GM21360 (cell line): ENCODE measurements around the gene CBLB.

Experiments used
- ATAC-seq: cut with Tn5 transposase; IDR thresholded peaks from one replicate; pipeline ENCODE4 v1.9.1; 2021; ENCODE audit warnings: mild to moderate bottlenecking, moderate library complexity; ENCODE audit not compliant: unreplicated experiment

CBLB gene

GRCh38 chr3:105719791-105720190 is 149.0 kb downstream of the CBLB start:
- ATAC-seq, result no peak

GRCh38 chr3:105715372-105715771 is 153.4 kb downstream of the CBLB start:
- ATAC-seq, result no peak

- ATAC-seq, result no peak
Observed at GRCh38 chr3:105714453-105714852, 154.4 kb downstream of the CBLB start.

GRCh38 chr3:105708980-105709379 is 159.8 kb downstream of the CBLB start:
- ATAC-seq, result no peak

GRCh38 chr3:105707009-105707408 is 161.8 kb downstream of the CBLB start:
- no peak for ATAC-seq

GRCh38 chr3:105704726-105705410 is 163.9 kb downstream of the CBLB start:
- ATAC-seq, result no peak

- ATAC-seq, result no peak
Observed at GRCh38 chr3:105700575-105700974, 168.2 kb downstream of the CBLB start.

GRCh38 chr3:105691633-105692032 is 177.2 kb downstream of the CBLB start:
- no peak for ATAC-seq

- ATAC-seq, result no peak
Observed at GRCh38 chr3:105691053-105691452, 177.8 kb downstream of the CBLB start.

- no peak for ATAC-seq
Observed at GRCh38 chr3:105688821-105689220, 180.0 kb downstream of the CBLB start.

- no peak for ATAC-seq
Observed at GRCh38 chr3:105686278-105686897, 182.4 kb downstream of the CBLB start.

- no peak for ATAC-seq
Observed at GRCh38 chr3:105679951-105680350, 188.9 kb downstream of the CBLB start.

- ATAC-seq, result no peak
Observed at GRCh38 chr3:105678017-105678416, 190.8 kb downstream of the CBLB start.

GRCh38 chr3:105676621-105677300 is 192.1 kb downstream of the CBLB start:
- no peak for ATAC-seq

- no peak for ATAC-seq
Observed at GRCh38 chr3:105674437-105675065, 194.3 kb downstream of the CBLB start.

GRCh38 chr3:105672996-105673395 is 195.8 kb downstream of the CBLB start:
- ATAC-seq, result no peak

- no peak for ATAC-seq
Observed at GRCh38 chr3:105662306-105662705, 206.5 kb downstream of the CBLB start.

- no peak for ATAC-seq
Observed at GRCh38 chr3:105661461-105661860, 207.4 kb downstream of the CBLB start.

- ATAC-seq, result no peak
Observed at GRCh38 chr3:105656651-105657504, 211.9 kb downstream of the CBLB start.

GRCh38 chr3:105653868-105654267 is 214.9 kb downstream of the CBLB start:
- ATAC-seq, result no peak

- ATAC-seq, result no peak
Observed at GRCh38 chr3:105653166-105653565, 215.6 kb downstream of the CBLB start.
